ENCODE results near the gene FUT6. TPM values are rescaled to one million over a fixed set of nuclear protein-coding genes. Genes with fewer than 3 reads are reported as not detected.

FUT6 gene
- total and polyA plus RNA-seq, 7 experiments from 2014 or later = not detected

DNA sequence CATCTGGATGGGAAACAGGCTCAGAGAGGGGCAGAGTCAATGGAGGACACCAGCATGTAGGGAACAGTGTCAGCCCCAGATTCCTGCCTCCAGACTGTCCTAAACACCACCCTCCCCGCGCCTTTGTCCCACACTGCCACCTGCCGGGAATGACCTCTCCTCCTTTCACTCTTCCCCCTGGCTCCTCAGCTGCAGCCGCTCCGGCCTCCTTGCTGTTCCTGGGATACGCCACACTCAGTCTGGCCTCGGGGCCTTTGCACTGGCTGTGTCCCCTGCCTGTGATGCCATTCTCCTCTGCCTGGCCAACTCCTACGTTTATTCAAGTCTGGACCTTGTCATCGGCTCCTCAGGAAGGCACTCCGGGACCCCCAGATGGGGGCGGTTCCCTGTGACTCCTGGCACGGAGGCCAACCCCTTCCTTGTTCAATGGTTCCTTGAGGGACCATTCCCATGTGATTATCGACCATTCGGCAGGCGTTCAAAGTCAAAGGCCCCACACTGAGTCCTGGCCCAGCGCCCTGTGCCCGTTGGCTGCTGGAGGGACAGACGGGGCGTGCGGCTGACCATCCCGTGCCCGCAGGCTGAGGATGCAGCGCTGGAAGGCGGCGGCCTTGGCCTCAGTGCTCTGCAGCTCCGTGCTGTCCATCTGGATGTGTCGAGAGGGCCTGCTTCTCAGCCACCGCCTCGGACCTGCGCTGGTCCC, 15.8 kb downstream of the FUT6 start:
- Histone ChIP-seq H3K4me3 (ENCODE audit: low read length) (no peak overlapping the region), H3K27ac (ENCODE audit: low read depth, low read length) (no peak overlapping the region), H3K4me1 (ENCODE audit: control insufficient read depth in 2 of 2, insufficient read depth in 2 of 2, low read length in 2 of 2) (peaks cover 5 to 11% of the 10 kb centered on the region in 2 donors), H3K9me3 (ENCODE audit: control insufficient read depth in 2 of 3, low read length in 3 of 3) (no peaks in the 10 kb centered on the region), H3K27me3 (ENCODE audit: control insufficient read depth in 2 of 2, insufficient read depth in 2 of 2, low read length in 2 of 2) (no peaks in the 10 kb centered on the region), H3K36me3 (ENCODE audit: control insufficient read depth in 2 of 3, insufficient read depth in 3 of 3, low read length in 3 of 3) (no peaks in the 10 kb centered on the region)
- Mint-ChIP-seq H3K4me1 (peaks cover 5 to 18% (median 10%) of the 10 kb centered on the region in 7 donors), H3K27me3 (peaks cover 0 to 4% (median 0%) of the 10 kb centered on the region in 5 donors), H3K36me3 (no peaks in the 10 kb centered on the region), H3K9me3 (peaks cover 0 to 2% (median 0%) of the 10 kb centered on the region in 11 donors), H3K27ac (no peak overlapping the region), H3K4me3 (peak overlapping the region in 1 of 10 donors; percentile 58)
- DNase-seq (no peak), ATAC-seq (no peak)
- intact Hi-C loops (cut with micrococcal nuclease) = no loop called here
- CTCF ChIA-PET = no interaction called here
- POLR2A ChIA-PET = interaction anchor here (0.6 to 0.7 kb wide), 2 partner anchors 19 to 776 kb away, joined by 3 to 6 read pairs; no protein-coding TSS in a partner anchor

DNA sequence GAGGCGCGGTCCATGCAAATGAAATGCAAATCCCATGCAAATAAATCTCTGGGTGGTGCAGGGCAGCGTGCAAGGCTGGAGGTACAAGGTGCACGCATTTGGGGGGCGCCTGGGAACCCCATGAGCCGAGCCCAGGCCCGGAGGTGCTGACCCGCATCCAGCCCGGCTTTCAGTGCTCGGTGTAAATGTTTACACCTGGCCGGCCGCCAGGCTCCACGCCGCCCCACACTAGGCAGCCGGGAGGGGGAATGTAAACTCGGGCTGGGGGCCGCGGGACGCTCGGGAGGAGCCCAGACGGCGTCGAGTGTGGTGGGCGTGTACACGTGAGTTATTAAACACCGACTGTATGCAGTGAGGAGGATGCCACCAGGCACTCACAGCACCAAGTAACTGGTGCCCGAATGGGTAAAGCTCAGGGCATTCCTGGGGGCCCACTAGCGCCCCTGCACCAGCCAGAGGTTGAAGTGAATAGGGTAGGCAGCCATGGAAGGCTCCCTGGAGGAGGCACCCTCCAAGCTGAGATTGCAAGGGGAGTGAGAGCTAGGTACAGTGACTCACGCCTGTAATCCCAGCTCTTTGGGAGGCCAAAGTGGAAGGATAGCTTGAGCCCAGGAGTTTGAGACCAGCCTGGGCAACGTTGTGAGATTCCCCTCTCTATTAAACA, 17.2 kb downstream of the FUT6 start:
- intact Hi-C loops (cut with micrococcal nuclease) = no loop called here
- ATAC-seq = no peak
- no peak overlapping the region for H3K27ac Mint-ChIP-seq
- Histone ChIP-seq H3K36me3 (ENCODE audit: control insufficient read depth in 2 of 3, insufficient read depth in 3 of 3, low read length in 3 of 3) (no peaks in the 10 kb centered on the region), H3K9me3 (ENCODE audit: control insufficient read depth in 2 of 3, low read length in 3 of 3) (no peaks in the 10 kb centered on the region), H3K4me3 (ENCODE audit: low read length) (no peak overlapping the region), H3K27ac (ENCODE audit: low read depth, low read length) (no peak overlapping the region), H3K27me3 (ENCODE audit: control insufficient read depth in 2 of 2, insufficient read depth in 2 of 2, low read length in 2 of 2) (no peaks in the 10 kb centered on the region), H3K4me1 (ENCODE audit: control insufficient read depth in 2 of 2, insufficient read depth in 2 of 2, low read length in 2 of 2) (peaks cover 0 to 9% of the 10 kb centered on the region in 2 donors)
- POLR2A ChIA-PET = no interaction called here
- peaks cover 5 to 10% (median 7%) of the 10 kb centered on the region in 7 donors for H3K4me1 Mint-ChIP-seq
- CTCF ChIA-PET = no interaction called here
- peaks cover 0 to 5% (median 0%) of the 10 kb centered on the region in 5 donors for H3K27me3 Mint-ChIP-seq
- H3K9me3 Mint-ChIP-seq = peaks cover 0 to 2% (median 0%) of the 10 kb centered on the region in 11 donors
- no peak overlapping the region for H3K4me3 Mint-ChIP-seq
- no peak for DNase-seq
- H3K36me3 Mint-ChIP-seq = no peaks in the 10 kb centered on the region

DNA sequence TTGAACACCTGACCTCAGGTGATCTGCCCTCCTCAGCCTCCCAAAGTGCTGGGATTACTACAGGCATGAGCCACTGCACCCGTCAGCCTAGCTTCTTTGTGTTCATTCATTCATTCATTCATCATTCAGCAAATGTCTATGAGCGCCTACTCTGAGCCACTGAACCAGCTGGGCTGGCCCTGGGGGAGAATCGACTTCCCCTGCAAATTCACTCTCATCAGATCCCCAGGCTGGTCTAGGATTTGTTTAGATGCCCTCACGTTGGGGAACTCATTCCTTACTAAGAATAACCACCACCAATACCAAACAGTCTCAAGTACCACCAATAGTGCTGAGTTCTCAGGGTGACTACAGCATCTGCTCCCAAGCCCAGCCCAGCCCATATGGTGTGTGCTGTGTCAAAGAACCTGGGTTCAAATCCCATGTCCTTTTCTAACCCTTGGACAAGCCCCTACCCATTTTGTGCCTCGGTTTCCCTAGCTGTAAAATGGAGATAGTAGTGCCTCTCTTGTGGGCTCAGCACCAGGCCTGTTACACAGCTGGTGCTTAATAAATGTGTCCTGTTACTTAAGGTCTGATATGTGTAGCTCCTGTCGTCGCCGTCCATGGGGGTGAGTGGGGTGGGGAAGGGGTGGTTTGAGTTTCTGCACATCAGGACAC, 17.9 kb downstream of the FUT6 start:
- no peaks in the 10 kb centered on the region for H3K9me3 ChIP-seq (ENCODE audit: control insufficient read depth in 2 of 3, low read length in 3 of 3)
- no peak overlapping the region for H3K27ac Mint-ChIP-seq
- ChIA-PET POLR2A (no interaction called here), CTCF (interaction anchor here (0.6 kb wide), 1 partner anchor 24 kb away, joined by 3 read pairs; no protein-coding TSS in a partner anchor)
- DNase-seq (no peak), ATAC-seq (no peak)
- peaks cover 0 to 5% (median under 1%) of the 10 kb centered on the region in 7 donors for H3K4me1 Mint-ChIP-seq
- no peak overlapping the region for H3K4me3 Mint-ChIP-seq
- intact Hi-C loops (cut with micrococcal nuclease) = no loop called here
- H3K27me3 ChIP-seq (ENCODE audit: control insufficient read depth in 2 of 2, insufficient read depth in 2 of 2, low read length in 2 of 2) = no peaks in the 10 kb centered on the region
- peaks cover 0 to 6% (median 0%) of the 10 kb centered on the region in 5 donors for H3K27me3 Mint-ChIP-seq
- H3K9me3 Mint-ChIP-seq = peaks cover 0 to 2% (median 0%) of the 10 kb centered on the region in 11 donors
- H3K36me3 Mint-ChIP-seq = no peaks in the 10 kb centered on the region
- H3K36me3 ChIP-seq (ENCODE audit: control insufficient read depth in 2 of 3, insufficient read depth in 3 of 3, low read length in 3 of 3) = no peaks in the 10 kb centered on the region
- no peak overlapping the region for H3K4me3 ChIP-seq (ENCODE audit: low read length)
- peaks cover 0 to 2% of the 10 kb centered on the region in 2 donors for H3K4me1 ChIP-seq (ENCODE audit: control insufficient read depth in 2 of 2, insufficient read depth in 2 of 2, low read length in 2 of 2)
- H3K27ac ChIP-seq (ENCODE audit: low read depth, low read length) = no peak overlapping the region

DNA sequence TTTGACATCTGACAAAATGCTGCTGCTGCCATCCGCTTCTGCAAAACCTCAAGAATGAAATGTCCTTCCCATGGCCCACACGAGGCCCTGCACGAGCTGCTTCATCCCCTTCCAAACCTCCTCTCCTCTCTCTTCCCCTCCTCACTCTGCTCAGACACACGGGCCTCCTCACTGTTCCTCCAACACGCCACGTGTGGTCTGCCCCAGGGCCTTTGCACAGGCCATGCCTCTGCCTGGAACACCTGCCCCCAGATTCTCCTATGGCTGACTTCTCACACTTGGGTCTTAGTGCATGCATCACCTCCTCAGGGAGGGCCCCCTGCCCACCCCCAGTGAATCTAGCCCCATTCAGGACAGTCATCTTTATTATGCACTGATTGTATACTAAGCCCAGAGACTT, 18.7 kb downstream of the FUT6 start:
- intact Hi-C loops (cut with micrococcal nuclease) = no loop called here
- Mint-ChIP-seq H3K4me1 (peaks cover 0 to 5% (median 0%) of the 10 kb centered on the region in 7 donors), H3K9me3 (peaks cover 0 to 2% (median 0%) of the 10 kb centered on the region in 11 donors), H3K27ac (no peak overlapping the region), H3K4me3 (no peak overlapping the region), H3K36me3 (no peaks in the 10 kb centered on the region), H3K27me3 (peaks cover 0 to 11% (median 3%) of the 10 kb centered on the region in 5 donors)
- ChIA-PET CTCF (interaction anchor here (0.6 kb wide), 1 partner anchor 25 kb away, joined by 3 read pairs; no protein-coding TSS in a partner anchor), POLR2A (interaction anchor here (0.6 kb wide), 1 partner anchor 17 kb away, joined by 3 read pairs; no protein-coding TSS in a partner anchor)
- no peaks in the 10 kb centered on the region for H3K4me1 ChIP-seq (ENCODE audit: control insufficient read depth in 2 of 2, insufficient read depth in 2 of 2, low read length in 2 of 2)
- no peak overlapping the region for H3K27ac ChIP-seq (ENCODE audit: low read depth, low read length)
- ATAC-seq (no peak), DNase-seq (no peak)
- no peaks in the 10 kb centered on the region for H3K9me3 ChIP-seq (ENCODE audit: control insufficient read depth in 2 of 3, low read length in 3 of 3)
- H3K27me3 ChIP-seq (ENCODE audit: control insufficient read depth in 2 of 2, insufficient read depth in 2 of 2, low read length in 2 of 2) = no peaks in the 10 kb centered on the region
- no peak overlapping the region for H3K4me3 ChIP-seq (ENCODE audit: low read length)
- H3K36me3 ChIP-seq (ENCODE audit: control insufficient read depth in 2 of 3, insufficient read depth in 3 of 3, low read length in 3 of 3) = no peaks in the 10 kb centered on the region

DNA sequence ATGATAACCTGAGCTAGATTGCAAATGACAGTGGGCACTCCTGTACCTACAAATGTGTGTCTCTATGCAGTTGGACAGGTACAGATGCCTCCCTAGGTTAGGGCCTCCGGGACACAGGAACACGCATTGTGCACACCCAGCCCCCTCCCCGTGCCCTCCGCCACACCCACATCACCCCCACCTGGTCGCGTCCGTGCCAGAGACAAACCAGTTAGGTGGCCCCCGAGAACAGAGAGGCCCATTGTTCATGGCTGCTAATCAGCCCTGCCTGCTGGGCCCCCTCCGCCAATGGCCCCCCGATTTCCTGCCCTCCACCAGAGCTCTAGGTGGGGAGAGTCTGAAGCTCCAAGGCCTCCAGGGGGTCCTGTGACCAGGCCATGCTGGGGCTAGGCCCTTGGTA, 20.9 kb downstream of the FUT6 start:
- Mint-ChIP-seq H3K4me1 (peaks cover 0 to 5% (median 0%) of the 10 kb centered on the region in 7 donors), H3K4me3 (no peak overlapping the region), H3K27me3 (peaks cover 0 to 11% (median 3%) of the 10 kb centered on the region in 5 donors), H3K9me3 (peaks cover 0 to 2% (median 0%) of the 10 kb centered on the region in 11 donors), H3K36me3 (no peaks in the 10 kb centered on the region), H3K27ac (no peak overlapping the region)
- Histone ChIP-seq H3K27ac (ENCODE audit: low read depth, low read length) (no peak overlapping the region), H3K4me1 (ENCODE audit: control insufficient read depth in 2 of 2, insufficient read depth in 2 of 2, low read length in 2 of 2) (no peaks in the 10 kb centered on the region), H3K4me3 (ENCODE audit: low read length) (no peak overlapping the region), H3K27me3 (ENCODE audit: control insufficient read depth in 2 of 2, insufficient read depth in 2 of 2, low read length in 2 of 2) (no peaks in the 10 kb centered on the region), H3K9me3 (ENCODE audit: control insufficient read depth in 2 of 3, low read length in 3 of 3) (no peaks in the 10 kb centered on the region), H3K36me3 (ENCODE audit: control insufficient read depth in 2 of 3, insufficient read depth in 3 of 3, low read length in 3 of 3) (no peaks in the 10 kb centered on the region)
- CTCF ChIA-PET = no interaction called here
- POLR2A ChIA-PET = no interaction called here
- DNase-seq (no peak), ATAC-seq (no peak)
- intact Hi-C loops (cut with micrococcal nuclease) = no loop called here

DNA sequence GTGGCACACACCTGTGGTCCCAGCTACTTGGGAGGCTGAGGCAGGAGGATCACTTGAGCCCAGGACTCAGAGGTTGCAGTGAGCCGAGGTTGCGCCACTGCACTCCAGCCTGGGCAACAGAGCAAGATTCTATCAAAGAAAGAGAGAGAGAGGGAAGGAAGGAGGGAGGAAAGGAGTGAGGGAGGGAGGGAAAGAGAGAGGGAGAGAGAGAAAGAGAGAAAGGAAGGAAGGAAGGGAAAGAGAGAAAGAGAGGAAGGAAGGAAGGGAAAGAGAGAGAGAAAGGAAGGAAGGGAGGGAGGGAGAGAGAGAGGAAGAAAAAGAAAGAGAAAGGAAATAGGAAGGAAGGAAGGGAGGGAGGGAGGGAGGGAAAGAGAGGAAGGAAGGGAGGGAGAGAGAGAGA, 22.3 kb downstream of the FUT6 start:
- H3K27ac ChIP-seq (ENCODE audit: low read depth, low read length) = no peak overlapping the region
- Mint-ChIP-seq H3K36me3 (no peaks in the 10 kb centered on the region), H3K27ac (peak overlapping the region in 1 of 9 donors; percentile 19), H3K27me3 (peaks cover 0 to 11% (median 3%) of the 10 kb centered on the region in 5 donors), H3K9me3 (peaks cover 0 to 2% (median 0%) of the 10 kb centered on the region in 11 donors), H3K4me3 (no peak overlapping the region), H3K4me1 (peaks cover 0 to 5% (median 0%) of the 10 kb centered on the region in 7 donors)
- H3K36me3 ChIP-seq (ENCODE audit: control insufficient read depth in 2 of 3, insufficient read depth in 3 of 3, low read length in 3 of 3) = no peaks in the 10 kb centered on the region
- DNase-seq (no peak), ATAC-seq (no peak)
- no peaks in the 10 kb centered on the region for H3K27me3 ChIP-seq (ENCODE audit: control insufficient read depth in 2 of 2, insufficient read depth in 2 of 2, low read length in 2 of 2)
- H3K9me3 ChIP-seq (ENCODE audit: control insufficient read depth in 2 of 3, low read length in 3 of 3) = no peaks in the 10 kb centered on the region
- CTCF ChIA-PET = no interaction called here
- no peaks in the 10 kb centered on the region for H3K4me1 ChIP-seq (ENCODE audit: control insufficient read depth in 2 of 2, insufficient read depth in 2 of 2, low read length in 2 of 2)
- POLR2A ChIA-PET = no interaction called here
- intact Hi-C loops (cut with micrococcal nuclease) = no loop called here
- H3K4me3 ChIP-seq (ENCODE audit: low read length) = no peak overlapping the region

All from naive thymus-derived CD4-positive, alpha-beta T cell (primary cell).